Panc1 (cell line): ENCODE measurements around the gene TBC1D23.
"Not testable (repeated sequence)": the region's sequence is repeated elsewhere in the genome, so short reads cannot be mapped to it uniquely, and the experiment has no call there.

Experiments
- CTCF ChIP-seq: fragments of 450-650 bp; IDR thresholded peaks from 2 replicates; pipeline ENCODE4 v1.5.1; 2017; ENCODE audit warnings: mild to moderate bottlenecking
- POLR2AphosphoS5 ChIP-seq: IDR thresholded peaks from 2 replicates; pipeline ENCODE4 v1.6.1; 2012; ENCODE audit warnings: mild to moderate bottlenecking, low read depth, low read length, moderate library complexity
- SIN3A ChIP-seq: IDR thresholded peaks from 2 replicates; pipeline ENCODE4 v1.6.1; 2012; ENCODE audit warnings: low read depth, mild to moderate bottlenecking, low read length, moderate library complexity, borderline replicate concordance; ENCODE audit not compliant: insufficient read depth
- TCF7L2 ChIP-seq: IDR thresholded peaks from 2 replicates; pipeline ENCODE4 v1.6.1; 2011; ENCODE audit warnings: mild to moderate bottlenecking, low read depth, low read length, inconsistent platforms

- not testable (repeated sequence) for TF ChIP-seq CTCF, TCF7L2, POLR2AphosphoS5, SIN3A
Measured at GRCh38 chr3:100262925-100263324, 2.1 kb downstream of the TBC1D23 start.
